ENCODE data around the gene HSD3B7. TPM values are rescaled to one million over a fixed set of nuclear protein-coding genes. Genes with fewer than 3 reads are reported as not detected.
A peak's percentile ranks its signal among the peaks of the same experiment; 100 is the strongest.

Gene HSD3B7
- total and polyA plus RNA-seq, 12 donors, result 2.7 to 78.8 (median 32.8) TPM

DNA sequence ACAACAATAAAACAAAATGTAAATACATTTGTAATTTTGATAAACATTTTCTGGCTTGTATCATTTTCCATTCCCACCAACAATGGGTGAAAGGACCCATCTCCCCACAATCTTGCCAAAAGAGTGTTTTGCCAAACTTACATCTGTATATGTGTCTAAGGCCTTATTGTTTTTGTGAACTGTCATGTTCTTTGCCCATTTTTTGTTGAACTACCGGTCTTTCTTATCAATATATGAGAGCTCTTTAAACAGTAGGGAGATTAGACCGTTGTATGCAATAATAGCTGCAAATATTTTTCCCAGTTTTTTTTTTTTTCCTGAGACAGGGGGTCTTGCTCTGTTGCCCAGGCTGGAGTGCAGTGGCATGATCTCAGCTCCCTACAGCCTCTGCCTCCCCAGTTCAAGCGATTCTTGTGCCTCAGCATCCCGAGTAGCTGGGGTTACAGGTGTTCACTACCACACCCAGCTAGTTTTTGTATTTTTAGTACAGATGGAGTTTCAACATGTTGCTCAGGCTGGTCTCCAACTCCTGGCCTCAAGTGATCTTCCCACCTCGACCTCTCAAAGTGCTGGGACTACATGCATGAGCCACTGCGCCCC is 38.7 kb downstream of the HSD3B7 start:
- no peak overlapping the region for H3K27ac ChIP-seq
- TF ChIP-seq, protein P1, sequence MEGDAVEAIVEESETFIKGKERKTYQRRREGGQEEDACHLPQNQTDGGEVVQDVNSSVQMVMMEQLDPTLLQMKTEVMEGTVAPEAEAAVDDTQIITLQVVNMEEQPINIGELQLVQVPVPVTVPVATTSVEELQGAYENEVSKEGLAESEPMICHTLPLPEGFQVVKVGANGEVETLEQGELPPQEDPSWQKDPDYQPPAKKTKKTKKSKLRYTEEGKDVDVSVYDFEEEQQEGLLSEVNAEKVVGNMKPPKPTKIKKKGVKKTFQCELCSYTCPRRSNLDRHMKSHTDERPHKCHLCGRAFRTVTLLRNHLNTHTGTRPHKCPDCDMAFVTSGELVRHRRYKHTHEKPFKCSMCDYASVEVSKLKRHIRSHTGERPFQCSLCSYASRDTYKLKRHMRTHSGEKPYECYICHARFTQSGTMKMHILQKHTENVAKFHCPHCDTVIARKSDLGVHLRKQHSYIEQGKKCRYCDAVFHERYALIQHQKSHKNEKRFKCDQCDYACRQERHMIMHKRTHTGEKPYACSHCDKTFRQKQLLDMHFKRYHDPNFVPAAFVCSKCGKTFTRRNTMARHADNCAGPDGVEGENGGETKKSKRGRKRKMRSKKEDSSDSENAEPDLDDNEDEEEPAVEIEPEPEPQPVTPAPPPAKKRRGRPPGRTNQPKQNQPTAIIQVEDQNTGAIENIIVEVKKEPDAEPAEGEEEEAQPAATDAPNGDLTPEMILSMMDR (IDR thresholded peaks at IDR 0.05), result no peak
- no peak for TF ChIP-seq POLR2A (IDR thresholded peaks at IDR 0.05)
- intact Hi-C loops (cut with DNase I), result no loop called here
- WGBS, 4 donors, result 85 to 90% (median 87%) methylated on average over 6 of the region's 6 CpGs
- no peaks in the 10 kb centered on the region for H3K9me3 ChIP-seq (replicated peaks in 1 of 3)
- H3K4me1 ChIP-seq (replicated peaks in 1 of 2), result peaks cover 7% of the 10 kb centered on the region in 2 donors
- no peak for DNase-seq
- no peak overlapping the region for H3K4me3 ChIP-seq
- H3K27me3 ChIP-seq, result no peaks in the 10 kb centered on the region
- H3K36me3 ChIP-seq (replicated peaks in 1 of 2), result no peaks in the 10 kb centered on the region

DNA sequence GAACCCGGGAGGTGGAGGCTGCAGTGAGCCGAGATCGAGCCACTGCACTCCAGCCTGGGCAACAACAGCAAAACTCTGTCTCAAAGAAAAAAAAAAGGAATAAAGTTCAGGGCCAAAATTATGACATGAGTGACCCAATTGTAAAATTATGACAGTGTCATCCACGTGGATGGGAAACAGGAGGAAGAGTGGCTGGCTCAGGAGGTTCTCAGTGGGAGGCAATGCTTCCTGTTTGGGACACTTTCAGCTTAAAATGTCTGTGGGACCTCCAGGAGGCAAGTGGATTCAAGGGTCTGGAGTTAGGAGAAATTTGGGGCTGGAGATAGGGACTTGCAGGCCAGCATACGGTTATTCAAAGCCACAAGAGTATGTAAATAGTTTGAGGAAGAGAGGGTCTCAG is 40.3 kb downstream of the HSD3B7 start:
- Histone ChIP-seq H3K27ac (peak overlapping the region in 2 of 5 donors; percentile 5 to 75), H3K9me3 (replicated peaks in 1 of 3) (no peaks in the 10 kb centered on the region), H3K36me3 (replicated peaks in 1 of 2) (no peaks in the 10 kb centered on the region), H3K4me3 (no peak overlapping the region), H3K4me1 (replicated peaks in 1 of 2) (peaks cover 7% of the 10 kb centered on the region in 2 donors), H3K27me3 (no peaks in the 10 kb centered on the region)
- intact Hi-C loops (cut with DNase I), result no loop called here
- TF ChIP-seq, protein P1 (IDR thresholded peaks at IDR 0.05), result no peak
- no peak for TF ChIP-seq POLR2A (IDR thresholded peaks at IDR 0.05)
- peak in 1 of 7 donors; percentile 36 for DNase-seq
- 35 to 52% (median 43%) methylated on average over 5 of the region's 5 CpGs for WGBS, 4 donors

DNA sequence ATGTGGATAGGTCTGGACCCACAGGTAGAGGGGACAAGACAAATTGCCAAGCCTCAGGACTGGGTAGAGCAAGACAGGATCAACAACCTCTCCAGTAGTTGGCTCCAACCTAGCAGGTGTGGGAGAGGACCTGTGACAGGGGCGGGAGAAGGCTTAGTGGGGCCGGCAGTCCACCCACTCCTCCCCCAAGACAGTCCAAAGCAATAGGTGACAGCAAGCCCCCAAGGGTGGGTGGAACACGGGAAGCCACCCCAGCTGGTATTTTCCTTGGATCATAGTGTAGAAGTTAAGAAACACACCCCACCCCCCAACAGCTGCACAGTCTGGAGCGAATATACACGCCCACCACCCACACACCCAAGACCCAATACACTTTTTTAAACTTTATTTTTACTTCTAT is 44.3 kb downstream of the HSD3B7 start:
- 75 to 85% (median 81%) methylated on average over 3 to 5 of the region's 5 CpGs for WGBS, 4 donors
- Histone ChIP-seq H3K27me3 (no peaks in the 10 kb centered on the region), H3K27ac (no peak overlapping the region), H3K36me3 (replicated peaks in 1 of 2) (no peaks in the 10 kb centered on the region), H3K4me1 (replicated peaks in 1 of 2) (peaks cover 8% of the 10 kb centered on the region in 2 donors), H3K4me3 (no peak overlapping the region), H3K9me3 (replicated peaks in 1 of 3) (no peaks in the 10 kb centered on the region)
- intact Hi-C loops (cut with DNase I), result no loop called here
- TF ChIP-seq POLR2A (IDR thresholded peaks at IDR 0.05), result no peak
- TF ChIP-seq, protein P1 (IDR thresholded peaks at IDR 0.05), result no peak
- DNase-seq, result no peak

DNA sequence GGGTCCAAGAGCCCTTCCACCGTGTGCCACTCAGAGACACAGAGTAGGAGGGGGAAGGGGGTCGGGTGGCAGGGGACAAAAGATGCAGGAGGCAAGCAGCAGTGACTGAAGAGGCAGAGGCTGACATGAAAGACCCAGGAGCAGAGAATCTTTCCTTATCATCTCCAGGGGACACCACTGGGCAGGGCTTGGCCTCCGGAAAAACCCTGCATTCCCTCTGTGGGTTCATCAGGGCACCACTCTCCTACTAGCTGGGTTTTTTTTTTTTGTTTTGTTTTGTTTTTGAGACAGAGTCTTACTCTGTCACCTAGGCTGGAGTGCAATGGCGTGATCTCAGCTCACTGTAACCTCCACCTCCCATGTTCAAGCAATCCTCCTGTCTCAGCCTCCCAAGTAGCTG is 46.3 kb downstream of the HSD3B7 start:
- Histone ChIP-seq H3K27ac (peak overlapping the region in 1 of 5 donors; percentile 98), H3K4me1 (replicated peaks in 1 of 2) (peaks cover 5 to 8% of the 10 kb centered on the region in 2 donors), H3K9me3 (replicated peaks in 1 of 3) (no peaks in the 10 kb centered on the region), H3K4me3 (no peak overlapping the region), H3K36me3 (replicated peaks in 1 of 2) (peaks cover 0 to 16% of the 10 kb centered on the region in 2 donors), H3K27me3 (no peaks in the 10 kb centered on the region)
- WGBS, 4 donors, result 76 to 94% (median 93%) methylated on average over 4 of the region's 4 CpGs
- intact Hi-C loops (cut with DNase I), result no loop called here
- no peak for TF ChIP-seq POLR2A (IDR thresholded peaks at IDR 0.05)
- TF ChIP-seq, protein P1 (IDR thresholded peaks at IDR 0.05), result no peak
- no peak for DNase-seq

Data from adrenal gland (tissue), 12 donors.